ENCODE measurements around the gene KL.
A peak's percentile ranks its signal among the peaks of the same experiment; 100 is the strongest.

The KL gene

DNA sequence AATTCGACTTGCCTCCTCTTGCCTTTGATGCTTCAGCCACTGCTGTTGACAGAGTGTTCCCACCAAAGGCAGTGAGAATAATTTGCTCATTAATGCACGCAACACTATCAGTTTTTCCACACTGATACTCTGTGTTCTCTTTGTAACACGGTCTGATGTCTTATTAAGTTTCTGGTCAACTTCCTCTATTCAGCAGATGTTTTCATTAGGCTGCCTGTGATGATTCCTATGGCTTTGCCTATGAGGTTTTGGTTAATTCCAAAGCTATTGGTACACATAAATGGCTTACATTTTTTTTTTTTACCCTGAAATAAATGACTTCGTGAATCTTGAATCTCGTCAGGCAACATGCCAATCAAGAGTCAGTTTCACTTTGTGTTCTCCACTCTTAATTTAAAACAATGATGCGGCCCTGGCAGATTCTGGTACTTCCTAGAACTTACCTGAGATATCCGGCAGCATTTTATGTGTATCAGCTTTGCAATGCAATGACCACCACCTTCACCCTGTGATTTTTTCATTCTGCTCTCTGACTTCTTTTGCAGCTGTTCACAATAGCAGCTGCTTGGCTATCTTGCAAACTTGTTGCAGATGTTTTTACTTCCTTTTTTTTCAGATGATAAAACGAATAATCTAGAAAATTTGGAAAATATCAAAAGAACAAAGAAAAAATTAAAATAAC lies 27.5 kb upstream of the KL start:
- DNase-seq (ENCODE audit: low read depth in 1 of 2, low spot score in 1 of 2): peak in 1 of 2 experiments; percentile 43
- Histone ChIP-seq H3K27ac (replicated peaks) (no peak overlapping the region), H3K27me3 (ENCODE audit: insufficient read depth, poor library complexity, severe bottlenecking) (no peaks in the 10 kb centered on the region), H3K4me3 (replicated peaks; ENCODE audit: insufficient read depth, low read length) (no peak overlapping the region; the same call in 1 of the 2 replicates)
- TF ChIP-seq POLR2AphosphoS5 (IDR thresholded peaks at IDR 0.05; ENCODE audit: low read depth) (peak; percentile 58; the same call in 1 of the 2 replicates), SPI1 (IDR thresholded peaks at IDR 0.05; ENCODE audit: borderline replicate concordance, low read depth) (no peak; the same call in 1 of the 2 replicates), GABPA (IDR thresholded peaks at IDR 0.05; ENCODE audit: low read depth) (no peak)
- TF ChIP-seq, protein P1, sequence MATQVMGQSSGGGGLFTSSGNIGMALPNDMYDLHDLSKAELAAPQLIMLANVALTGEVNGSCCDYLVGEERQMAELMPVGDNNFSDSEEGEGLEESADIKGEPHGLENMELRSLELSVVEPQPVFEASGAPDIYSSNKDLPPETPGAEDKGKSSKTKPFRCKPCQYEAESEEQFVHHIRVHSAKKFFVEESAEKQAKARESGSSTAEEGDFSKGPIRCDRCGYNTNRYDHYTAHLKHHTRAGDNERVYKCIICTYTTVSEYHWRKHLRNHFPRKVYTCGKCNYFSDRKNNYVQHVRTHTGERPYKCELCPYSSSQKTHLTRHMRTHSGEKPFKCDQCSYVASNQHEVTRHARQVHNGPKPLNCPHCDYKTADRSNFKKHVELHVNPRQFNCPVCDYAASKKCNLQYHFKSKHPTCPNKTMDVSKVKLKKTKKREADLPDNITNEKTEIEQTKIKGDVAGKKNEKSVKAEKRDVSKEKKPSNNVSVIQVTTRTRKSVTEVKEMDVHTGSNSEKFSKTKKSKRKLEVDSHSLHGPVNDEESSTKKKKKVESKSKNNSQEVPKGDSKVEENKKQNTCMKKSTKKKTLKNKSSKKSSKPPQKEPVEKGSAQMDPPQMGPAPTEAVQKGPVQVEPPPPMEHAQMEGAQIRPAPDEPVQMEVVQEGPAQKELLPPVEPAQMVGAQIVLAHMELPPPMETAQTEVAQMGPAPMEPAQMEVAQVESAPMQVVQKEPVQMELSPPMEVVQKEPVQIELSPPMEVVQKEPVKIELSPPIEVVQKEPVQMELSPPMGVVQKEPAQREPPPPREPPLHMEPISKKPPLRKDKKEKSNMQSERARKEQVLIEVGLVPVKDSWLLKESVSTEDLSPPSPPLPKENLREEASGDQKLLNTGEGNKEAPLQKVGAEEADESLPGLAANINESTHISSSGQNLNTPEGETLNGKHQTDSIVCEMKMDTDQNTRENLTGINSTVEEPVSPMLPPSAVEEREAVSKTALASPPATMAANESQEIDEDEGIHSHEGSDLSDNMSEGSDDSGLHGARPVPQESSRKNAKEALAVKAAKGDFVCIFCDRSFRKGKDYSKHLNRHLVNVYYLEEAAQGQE (IDR thresholded peaks at IDR 0.05; ENCODE audit: insufficient replicate concordance, low read depth): no peak
- TF ChIP-seq, protein P2, sequence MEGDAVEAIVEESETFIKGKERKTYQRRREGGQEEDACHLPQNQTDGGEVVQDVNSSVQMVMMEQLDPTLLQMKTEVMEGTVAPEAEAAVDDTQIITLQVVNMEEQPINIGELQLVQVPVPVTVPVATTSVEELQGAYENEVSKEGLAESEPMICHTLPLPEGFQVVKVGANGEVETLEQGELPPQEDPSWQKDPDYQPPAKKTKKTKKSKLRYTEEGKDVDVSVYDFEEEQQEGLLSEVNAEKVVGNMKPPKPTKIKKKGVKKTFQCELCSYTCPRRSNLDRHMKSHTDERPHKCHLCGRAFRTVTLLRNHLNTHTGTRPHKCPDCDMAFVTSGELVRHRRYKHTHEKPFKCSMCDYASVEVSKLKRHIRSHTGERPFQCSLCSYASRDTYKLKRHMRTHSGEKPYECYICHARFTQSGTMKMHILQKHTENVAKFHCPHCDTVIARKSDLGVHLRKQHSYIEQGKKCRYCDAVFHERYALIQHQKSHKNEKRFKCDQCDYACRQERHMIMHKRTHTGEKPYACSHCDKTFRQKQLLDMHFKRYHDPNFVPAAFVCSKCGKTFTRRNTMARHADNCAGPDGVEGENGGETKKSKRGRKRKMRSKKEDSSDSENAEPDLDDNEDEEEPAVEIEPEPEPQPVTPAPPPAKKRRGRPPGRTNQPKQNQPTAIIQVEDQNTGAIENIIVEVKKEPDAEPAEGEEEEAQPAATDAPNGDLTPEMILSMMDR (IDR thresholded peaks at IDR 0.05; ENCODE audit: insufficient read depth, low read length): no peak

DNA sequence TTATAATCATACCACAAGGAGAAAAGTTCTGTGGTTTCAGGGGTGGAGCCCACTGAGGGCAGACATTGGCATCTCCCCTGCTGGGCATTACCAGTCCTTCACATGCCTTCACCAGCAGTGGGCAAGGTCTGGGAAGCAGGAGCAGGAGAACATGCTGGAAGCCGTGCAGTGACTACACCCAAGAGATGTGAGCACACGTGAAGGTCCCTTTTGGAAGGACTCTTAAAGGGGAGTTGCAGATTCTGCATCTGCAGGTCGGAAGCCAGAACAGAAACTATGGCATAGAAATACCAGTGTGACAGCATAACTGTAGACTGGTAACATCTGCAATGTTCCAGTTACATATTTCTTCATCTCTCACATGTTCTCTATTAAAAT lies 26.9 kb upstream of the KL start:
- no peaks in the 10 kb centered on the region for H3K27me3 ChIP-seq (ENCODE audit: insufficient read depth, poor library complexity, severe bottlenecking)
- H3K27ac ChIP-seq (replicated peaks): no peak overlapping the region
- no peak for DNase-seq (ENCODE audit: low read depth in 1 of 2, low spot score in 1 of 2)
- no peak overlapping the region for H3K4me3 ChIP-seq (replicated peaks; ENCODE audit: insufficient read depth, low read length)
- TF ChIP-seq, protein P1 (IDR thresholded peaks at IDR 0.05; ENCODE audit: insufficient replicate concordance, low read depth): no peak
- TF ChIP-seq POLR2AphosphoS5 (IDR thresholded peaks at IDR 0.05; ENCODE audit: low read depth): no peak
- no peak for TF ChIP-seq GABPA (IDR thresholded peaks at IDR 0.05; ENCODE audit: low read depth)
- no peak for TF ChIP-seq SPI1 (IDR thresholded peaks at IDR 0.05; ENCODE audit: borderline replicate concordance, low read depth)
- TF ChIP-seq, protein P2 (IDR thresholded peaks at IDR 0.05; ENCODE audit: insufficient read depth, low read length): no peak

DNA sequence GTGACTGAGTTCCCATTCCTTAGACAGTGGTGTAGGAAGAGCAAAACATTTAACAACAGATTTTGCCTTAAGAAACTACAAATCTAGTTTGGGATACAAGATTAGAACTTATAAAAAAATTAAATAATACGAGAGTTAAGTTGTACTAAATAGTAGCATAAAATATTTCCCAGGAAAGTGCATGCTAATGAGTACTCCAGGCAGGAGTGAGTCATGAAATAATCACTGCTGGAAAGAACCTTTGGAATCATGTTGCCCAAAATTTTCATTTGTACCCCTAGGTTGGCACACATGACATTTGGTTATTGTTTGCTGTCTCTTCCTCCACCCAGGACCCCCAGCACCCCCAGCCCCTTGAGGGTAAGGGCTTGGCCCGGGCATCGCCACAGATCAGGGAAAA lies 26.3 kb upstream of the KL start:
- no peak overlapping the region for H3K4me3 ChIP-seq (replicated peaks; ENCODE audit: insufficient read depth, low read length)
- DNase-seq (ENCODE audit: low read depth in 1 of 2, low spot score in 1 of 2): no peak
- no peak overlapping the region for H3K27ac ChIP-seq (replicated peaks)
- TF ChIP-seq, protein P1 (IDR thresholded peaks at IDR 0.05; ENCODE audit: insufficient replicate concordance, low read depth): no peak
- TF ChIP-seq, protein P2 (IDR thresholded peaks at IDR 0.05; ENCODE audit: insufficient read depth, low read length): no peak
- TF ChIP-seq POLR2AphosphoS5 (IDR thresholded peaks at IDR 0.05; ENCODE audit: low read depth) (no peak), GABPA (IDR thresholded peaks at IDR 0.05; ENCODE audit: low read depth) (no peak), SPI1 (IDR thresholded peaks at IDR 0.05; ENCODE audit: borderline replicate concordance, low read depth) (no peak)
- no peaks in the 10 kb centered on the region for H3K27me3 ChIP-seq (ENCODE audit: insufficient read depth, poor library complexity, severe bottlenecking)

Measured in HL-60 (cell line).